HEK293 (cell line): Measurements from ENCODE around the gene FXYD2.
A peak's percentile ranks its signal among the peaks of the same experiment; 100 is the strongest.

ENCODE experiments used
- CTCF ChIA-PET: fragments of 350-600 bp; formaldehyde crosslinking; extraction: SDS; loops from one replicate; lab custom pipeline; 2021; ENCODE audit warnings: antibody characterized with exemption; lab: Yijun Ruan, JAX
- POLR2A ChIA-PET: fragments of 300-600 bp; formaldehyde crosslinking; extraction: SDS; loops from one replicate; lab custom pipeline; 2020; ENCODE audit warnings: antibody characterized with exemption, inconsistent platforms; lab: Yijun Ruan, JAX
- H3K27ac ChIP-seq: fragments of 200-500 bp; sonication (Bioruptor generic); 2 replicates; pipeline ENCODE4 v1.5.1; 2014; ENCODE audit warnings: low read depth, low read length, control low read depth, inconsistent platforms; ENCODE audit errors: extremely low read depth
- H3K36me3 ChIP-seq, 2 experiments: fragments of 200-500 bp in 1 of 2; sonication (Bioruptor generic) in 1 of 2; 1 replicate in 1 of 2; 2 replicates in 1 of 2; pipeline ENCODE4 v1.5.1; 2014 to 2017; ENCODE audit warnings: inconsistent platforms in 2 of 2, low read length in 2 of 2; ENCODE audit not compliant: control insufficient read depth in 2 of 2, insufficient read depth in 1 of 2
- H3K4me1 ChIP-seq: fragments of 200-500 bp; sonication (Bioruptor generic); 2 replicates; pipeline ENCODE4 v1.5.1; 2014; ENCODE audit warnings: mild to moderate bottlenecking, low read length, inconsistent platforms; ENCODE audit not compliant: control insufficient read depth, insufficient read depth
- H3K4me3 ChIP-seq: 2 replicates; pipeline ENCODE4 v1.5.1; 2011; ENCODE audit warnings: low read depth, mild to moderate bottlenecking, control low read depth, low read length, moderate library complexity
- H3K9me3 ChIP-seq: fragments of 200-500 bp; sonication (Bioruptor generic); 2 replicates; pipeline ENCODE4 v1.5.1; 2014; ENCODE audit warnings: low read depth, low read length, inconsistent platforms; ENCODE audit not compliant: control insufficient read depth, insufficient read depth
- BCL11A ChIP-seq: fragments of 450-650 bp; formaldehyde crosslinking; IDR thresholded peaks from 2 replicates; pipeline ENCODE4 v1.5.1; 2016; ENCODE audit warnings: low read depth, missing biosample characterization, missing genetic modification characterization
- HOXD13 ChIP-seq: sonication (generic); formaldehyde crosslinking; IDR thresholded peaks from 2 replicates; pipeline ENCODE4 v1.8.0; 2022; ENCODE audit warnings: missing genetic modification reagents, borderline replicate concordance
- SP2 ChIP-seq: fragments of 450-650 bp; formaldehyde crosslinking; IDR thresholded peaks from 2 replicates; pipeline ENCODE4 v1.5.1; 2016; ENCODE audit warnings: missing biosample characterization, missing genetic modification characterization
- SP7 ChIP-seq: fragments of 450-650 bp; formaldehyde crosslinking; IDR thresholded peaks from 2 replicates; pipeline ENCODE4 v1.5.1; 2016; ENCODE audit warnings: missing biosample characterization, missing genetic modification characterization
- ZBTB1 ChIP-seq: fragments of 450-650 bp; formaldehyde crosslinking; IDR thresholded peaks from 2 replicates; pipeline ENCODE4 v1.5.1; 2016; ENCODE audit warnings: missing biosample characterization, missing genetic modification characterization
- ZBTB17 ChIP-seq: fragments of 450-650 bp; formaldehyde crosslinking; IDR thresholded peaks from 2 replicates; pipeline ENCODE4 v1.5.1; 2016; ENCODE audit warnings: missing biosample characterization, missing genetic modification characterization
- ZBTB44 ChIP-seq: fragments of 450-650 bp; IDR thresholded peaks from 2 replicates; pipeline ENCODE4 v1.5.1; 2018; ENCODE audit warnings: missing biosample characterization, mild to moderate bottlenecking, missing genetic modification characterization
- ZNF223 ChIP-seq: fragments of 450-650 bp; formaldehyde crosslinking; IDR thresholded peaks from 2 replicates; pipeline ENCODE4 v1.5.1; 2016; ENCODE audit warnings: missing biosample characterization, missing genetic modification characterization
- ZNF24 ChIP-seq: fragments of 450-650 bp; formaldehyde crosslinking; IDR thresholded peaks from 2 replicates; pipeline ENCODE4 v1.5.1; 2016; ENCODE audit warnings: missing biosample characterization, missing genetic modification characterization
- ZNF350 ChIP-seq: fragments of 450-650 bp; formaldehyde crosslinking; IDR thresholded peaks from 2 replicates; pipeline ENCODE4 v1.5.0; 2017; ENCODE audit warnings: missing biosample characterization, mild to moderate bottlenecking, missing genetic modification characterization
- ZNF48 ChIP-seq: fragments of 450-650 bp; formaldehyde crosslinking; IDR thresholded peaks from 2 replicates; pipeline ENCODE4 v1.5.1; 2016; ENCODE audit warnings: missing biosample characterization, missing genetic modification characterization
- ZNF660 ChIP-seq: fragments of 450-650 bp; IDR thresholded peaks from 2 replicates; pipeline ENCODE4 v1.5.1; 2018; ENCODE audit warnings: missing biosample characterization, mild to moderate bottlenecking, missing genetic modification characterization
- ZNF692 ChIP-seq: fragments of 450-650 bp; formaldehyde crosslinking; IDR thresholded peaks from 2 replicates; pipeline ENCODE4 v1.5.1; 2016; ENCODE audit warnings: missing biosample characterization, missing genetic modification characterization
- ZNF704 ChIP-seq: fragments of 450-650 bp; formaldehyde crosslinking; IDR thresholded peaks from 2 replicates; pipeline ENCODE4 v1.5.1; 2016; ENCODE audit warnings: missing biosample characterization, missing genetic modification characterization
- TF ChIP-seq, protein P1 (sequence below): fragments of 450-650 bp; formaldehyde crosslinking; IDR thresholded peaks from 2 replicates; pipeline ENCODE4 v1.5.1; 2017; ENCODE audit warnings: missing biosample characterization, missing genetic modification characterization
- TF ChIP-seq, protein P2 (sequence below): fragments of 450-650 bp; formaldehyde crosslinking; IDR thresholded peaks from 2 replicates; pipeline ENCODE4 v1.5.1; 2016; ENCODE audit warnings: missing biosample characterization, missing genetic modification characterization, borderline replicate concordance
- TF ChIP-seq, protein P3 (sequence below): fragments of 450-650 bp; IDR thresholded peaks from 2 replicates; pipeline ENCODE4 v1.5.1; 2018; ENCODE audit warnings: missing biosample characterization, missing genetic modification characterization
- TF ChIP-seq, protein P4 (sequence below): fragments of 450-650 bp; formaldehyde crosslinking; IDR thresholded peaks from 2 replicates; pipeline ENCODE4 v1.5.1; 2016; ENCODE audit warnings: missing biosample characterization, missing genetic modification characterization

Gene FXYD2

GRCh38 chr11:117870103-117870952 is 45.8 kb upstream of the FXYD2 start (continued):
- TF ChIP-seq ZBTB17 (tag by site-specific recombination) = 0 out of 2 replicates have a peak, but pooled peaks have one; percentile 16

DNA sequence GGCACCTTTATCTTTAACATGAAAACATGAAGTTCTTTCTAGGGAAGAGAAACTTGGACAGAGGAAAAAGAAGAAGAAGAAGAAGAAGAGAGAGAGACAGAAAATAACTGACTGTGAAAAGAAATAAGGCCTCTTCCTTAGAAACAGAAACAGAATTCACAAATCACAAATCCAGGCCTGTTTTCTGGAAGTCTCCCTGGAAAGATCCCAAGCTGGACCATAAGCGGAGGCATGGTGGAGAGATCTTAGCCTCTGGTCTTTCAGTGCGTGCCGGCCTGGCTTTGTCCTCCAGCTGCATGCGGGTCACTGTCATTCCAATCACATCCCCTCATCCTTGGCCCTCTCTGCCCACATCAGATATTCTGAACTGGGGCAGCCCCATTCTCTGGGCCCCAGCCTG is 45.1 kb upstream of the FXYD2 start:
- Histone ChIP-seq H3K4me3 (no peak overlapping the region), H3K27ac (no peak overlapping the region), H3K9me3 (no peaks in the 10 kb centered on the region), H3K4me1 (no peaks in the 10 kb centered on the region), H3K36me3 (no peaks in the 10 kb centered on the region)
- no peak for TF ChIP-seq ZNF48 (tag by site-specific recombination)
- no peak for TF ChIP-seq SP7 (tag by site-specific recombination)
- TF ChIP-seq ZNF223 = no peak
- TF ChIP-seq SP2 (tag by site-specific recombination) = no peak
- TF ChIP-seq ZNF692 (tag by site-specific recombination) = no peak
- no peak for TF ChIP-seq ZBTB44 (tag by site-specific recombination)
- TF ChIP-seq ZNF24 = no peak
- TF ChIP-seq, protein P1, sequence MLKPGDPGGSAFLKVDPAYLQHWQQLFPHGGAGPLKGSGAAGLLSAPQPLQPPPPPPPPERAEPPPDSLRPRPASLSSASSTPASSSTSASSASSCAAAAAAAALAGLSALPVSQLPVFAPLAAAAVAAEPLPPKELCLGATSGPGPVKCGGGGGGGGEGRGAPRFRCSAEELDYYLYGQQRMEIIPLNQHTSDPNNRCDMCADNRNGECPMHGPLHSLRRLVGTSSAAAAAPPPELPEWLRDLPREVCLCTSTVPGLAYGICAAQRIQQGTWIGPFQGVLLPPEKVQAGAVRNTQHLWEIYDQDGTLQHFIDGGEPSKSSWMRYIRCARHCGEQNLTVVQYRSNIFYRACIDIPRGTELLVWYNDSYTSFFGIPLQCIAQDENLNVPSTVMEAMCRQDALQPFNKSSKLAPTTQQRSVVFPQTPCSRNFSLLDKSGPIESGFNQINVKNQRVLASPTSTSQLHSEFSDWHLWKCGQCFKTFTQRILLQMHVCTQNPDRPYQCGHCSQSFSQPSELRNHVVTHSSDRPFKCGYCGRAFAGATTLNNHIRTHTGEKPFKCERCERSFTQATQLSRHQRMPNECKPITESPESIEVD (tag by site-specific recombination) = no peak
- ChIA-PET POLR2A (no interaction called here), CTCF (interaction anchor here (0.5 kb wide), 1 partner anchor 184 kb away, joined by 3 read pairs; no protein-coding TSS in a partner anchor)

DNA sequence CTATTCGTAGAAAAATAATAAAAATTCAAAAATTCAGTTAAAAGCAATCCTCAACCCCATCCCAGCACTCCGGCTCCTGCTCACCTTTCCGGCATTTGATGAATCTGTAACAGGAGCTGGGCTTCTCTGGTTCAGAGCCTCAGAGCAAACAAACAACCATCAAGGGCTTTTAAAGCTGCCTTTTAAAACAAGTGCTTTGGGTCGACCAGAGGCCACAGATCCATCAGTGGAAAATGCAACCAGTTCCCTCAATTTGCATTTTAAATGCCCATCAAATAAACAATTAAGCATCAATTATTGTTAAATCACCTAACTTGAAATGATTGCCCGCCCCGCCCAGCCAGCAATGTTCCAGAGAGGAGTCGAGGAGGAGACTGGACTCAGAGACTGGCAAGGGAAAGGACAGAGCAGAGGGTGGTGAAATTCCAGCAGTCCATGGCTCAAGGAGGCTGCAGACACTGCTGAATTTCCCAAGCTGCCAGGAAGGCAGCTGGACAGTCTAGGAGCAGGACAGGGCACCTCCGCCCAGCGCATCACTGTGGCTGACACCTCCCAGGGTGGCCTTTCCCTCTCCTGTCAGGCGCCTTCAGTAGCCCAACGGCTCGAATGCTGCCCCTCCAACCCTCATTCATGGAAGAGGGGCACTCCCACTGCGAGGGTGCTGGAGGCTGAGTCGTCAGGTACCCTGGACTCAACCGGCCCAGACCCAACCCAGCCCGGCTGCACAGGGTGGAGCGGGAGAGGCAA is 44.4 kb upstream of the FXYD2 start:
- Histone ChIP-seq H3K9me3 (no peaks in the 10 kb centered on the region), H3K36me3 (no peaks in the 10 kb centered on the region), H3K4me1 (no peaks in the 10 kb centered on the region), H3K4me3 (no peak overlapping the region), H3K27ac (no peak overlapping the region)
- ChIA-PET CTCF (interaction anchor here (0.5 to 1.6 kb wide), 2 partner anchors 50 to 185 kb away, joined by 3 read pairs; no protein-coding TSS in a partner anchor), POLR2A (no interaction called here)
- TF ChIP-seq HOXD13 (CRISPR knock-in tag) = no peak
- no peak for TF ChIP-seq ZNF704 (tag by site-specific recombination)
- no peak for TF ChIP-seq ZBTB1
- TF ChIP-seq ZNF660 (tag by site-specific recombination) = no peak
- TF ChIP-seq BCL11A (tag by site-specific recombination) = no peak
- TF ChIP-seq, protein P2, sequence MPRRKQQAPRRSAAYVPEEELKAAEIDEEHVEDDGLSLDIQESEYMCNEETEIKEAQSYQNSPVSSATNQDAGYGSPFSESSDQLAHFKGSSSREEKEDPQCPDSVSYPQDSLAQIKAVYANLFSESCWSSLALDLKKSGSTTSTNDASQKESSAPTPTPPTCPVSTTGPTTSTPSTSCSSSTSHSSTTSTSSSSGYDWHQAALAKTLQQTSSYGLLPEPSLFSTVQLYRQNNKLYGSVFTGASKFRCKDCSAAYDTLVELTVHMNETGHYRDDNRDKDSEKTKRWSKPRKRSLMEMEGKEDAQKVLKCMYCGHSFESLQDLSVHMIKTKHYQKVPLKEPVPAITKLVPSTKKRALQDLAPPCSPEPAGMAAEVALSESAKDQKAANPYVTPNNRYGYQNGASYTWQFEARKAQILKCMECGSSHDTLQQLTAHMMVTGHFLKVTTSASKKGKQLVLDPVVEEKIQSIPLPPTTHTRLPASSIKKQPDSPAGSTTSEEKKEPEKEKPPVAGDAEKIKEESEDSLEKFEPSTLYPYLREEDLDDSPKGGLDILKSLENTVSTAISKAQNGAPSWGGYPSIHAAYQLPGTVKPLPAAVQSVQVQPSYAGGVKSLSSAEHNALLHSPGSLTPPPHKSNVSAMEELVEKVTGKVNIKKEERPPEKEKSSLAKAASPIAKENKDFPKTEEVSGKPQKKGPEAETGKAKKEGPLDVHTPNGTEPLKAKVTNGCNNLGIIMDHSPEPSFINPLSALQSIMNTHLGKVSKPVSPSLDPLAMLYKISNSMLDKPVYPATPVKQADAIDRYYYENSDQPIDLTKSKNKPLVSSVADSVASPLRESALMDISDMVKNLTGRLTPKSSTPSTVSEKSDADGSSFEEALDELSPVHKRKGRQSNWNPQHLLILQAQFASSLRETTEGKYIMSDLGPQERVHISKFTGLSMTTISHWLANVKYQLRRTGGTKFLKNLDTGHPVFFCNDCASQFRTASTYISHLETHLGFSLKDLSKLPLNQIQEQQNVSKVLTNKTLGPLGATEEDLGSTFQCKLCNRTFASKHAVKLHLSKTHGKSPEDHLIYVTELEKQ = no peak
- no peak for TF ChIP-seq ZNF350 (tag by site-specific recombination)
- TF ChIP-seq, protein P3, sequence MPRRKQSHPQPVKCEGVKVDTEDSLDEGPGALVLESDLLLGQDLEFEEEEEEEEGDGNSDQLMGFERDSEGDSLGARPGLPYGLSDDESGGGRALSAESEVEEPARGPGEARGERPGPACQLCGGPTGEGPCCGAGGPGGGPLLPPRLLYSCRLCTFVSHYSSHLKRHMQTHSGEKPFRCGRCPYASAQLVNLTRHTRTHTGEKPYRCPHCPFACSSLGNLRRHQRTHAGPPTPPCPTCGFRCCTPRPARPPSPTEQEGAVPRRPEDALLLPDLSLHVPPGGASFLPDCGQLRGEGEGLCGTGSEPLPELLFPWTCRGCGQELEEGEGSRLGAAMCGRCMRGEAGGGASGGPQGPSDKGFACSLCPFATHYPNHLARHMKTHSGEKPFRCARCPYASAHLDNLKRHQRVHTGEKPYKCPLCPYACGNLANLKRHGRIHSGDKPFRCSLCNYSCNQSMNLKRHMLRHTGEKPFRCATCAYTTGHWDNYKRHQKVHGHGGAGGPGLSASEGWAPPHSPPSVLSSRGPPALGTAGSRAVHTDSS (tag by site-specific recombination) = no peak
- TF ChIP-seq, protein P4, sequence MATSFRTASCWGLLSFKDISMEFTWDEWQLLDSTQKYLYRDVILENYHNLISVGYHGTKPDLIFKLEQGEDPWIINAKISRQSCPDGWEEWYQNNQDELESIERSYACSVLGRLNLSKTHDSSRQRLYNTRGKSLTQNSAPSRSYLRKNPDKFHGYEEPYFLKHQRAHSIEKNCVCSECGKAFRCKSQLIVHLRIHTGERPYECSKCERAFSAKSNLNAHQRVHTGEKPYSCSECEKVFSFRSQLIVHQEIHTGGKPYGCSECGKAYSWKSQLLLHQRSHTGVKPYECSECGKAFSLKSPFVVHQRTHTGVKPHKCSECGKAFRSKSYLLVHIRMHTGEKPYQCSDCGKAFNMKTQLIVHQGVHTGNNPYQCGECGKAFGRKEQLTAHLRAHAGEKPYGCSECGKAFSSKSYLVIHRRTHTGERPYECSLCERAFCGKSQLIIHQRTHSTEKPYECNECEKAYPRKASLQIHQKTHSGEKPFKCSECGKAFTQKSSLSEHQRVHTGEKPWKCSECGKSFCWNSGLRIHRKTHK (tag by site-specific recombination) = no peak
